GM23338 (cell line): ENCODE results near the gene C1QTNF1.

ENCODE experiments used
- CREB1 ChIP-seq: fragments of 250-450 bp; sonication (Bioruptor Pico); IDR thresholded peaks from 2 replicates; pipeline ENCODE4 v1.5.0; 2020; ENCODE audit warnings: low read depth, mild to moderate bottlenecking, moderate library complexity
- CTCF ChIP-seq, 2 experiments: fragments of 200-600 bp in 1 of 2; sonication (generic) in 1 of 2; conservative IDR thresholded peaks; 2 replicates each; pipeline versions ENCODE4 v1.5.1 to v1.6.1; 2016 to 2017; ENCODE audit warnings: antibody characterized with exemption in 2 of 2, low read depth in 2 of 2, mild to moderate bottlenecking in 2 of 2, moderate library complexity in 1 of 2
- EZH2 ChIP-seq: fragments of 200-600 bp; sonication (generic); IDR thresholded peaks from one replicate; pipeline ENCODE4 v1.8.0; 2017; ENCODE audit warnings: antibody characterized with exemption, mild to moderate bottlenecking, low read depth; ENCODE audit not compliant: unreplicated experiment
- EZH2phosphoT487 ChIP-seq: fragments of 200-600 bp; sonication (generic); IDR thresholded peaks from one replicate; pipeline ENCODE4 v1.8.1; 2018; ENCODE audit warnings: antibody characterized with exemption; ENCODE audit not compliant: unreplicated experiment

DNA sequence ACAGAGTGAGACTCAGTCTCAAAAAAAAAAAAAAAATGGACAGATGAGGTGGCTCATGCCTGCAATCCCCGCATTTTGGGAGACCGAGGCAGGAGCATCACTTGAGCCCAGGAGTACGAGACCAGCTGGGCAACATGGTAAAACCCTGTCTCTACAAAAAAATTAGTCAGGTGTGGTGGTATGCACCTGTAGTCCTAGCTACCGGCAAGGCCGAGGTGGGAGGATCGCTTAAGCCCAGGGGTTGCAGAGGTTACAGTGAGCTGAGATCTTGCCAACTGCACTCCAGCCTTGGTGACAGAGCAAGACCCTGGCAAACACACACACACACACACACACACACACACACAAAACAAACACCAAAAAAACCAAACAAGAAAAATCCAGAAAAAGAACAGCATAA lies 43.0 kb downstream of the C1QTNF1 start:
- TF ChIP-seq EZH2 (no peak), EZH2phosphoT487 (no peak), CREB1 (CRISPR knock-in tag) (no peak), CTCF (conservative IDR thresholded peaks at IDR 0.05; ENCODE audit: low read depth in 2 of 2) (no peak)
